Measurements from ENCODE around the gene SPRY2. TPM values are rescaled to one million over a fixed set of nuclear protein-coding genes. Genes with fewer than 3 reads are reported as not detected.

The SPRY2 gene
- total RNA-seq, 1 donor from 2014 or later = 29.3 TPM

DNA sequence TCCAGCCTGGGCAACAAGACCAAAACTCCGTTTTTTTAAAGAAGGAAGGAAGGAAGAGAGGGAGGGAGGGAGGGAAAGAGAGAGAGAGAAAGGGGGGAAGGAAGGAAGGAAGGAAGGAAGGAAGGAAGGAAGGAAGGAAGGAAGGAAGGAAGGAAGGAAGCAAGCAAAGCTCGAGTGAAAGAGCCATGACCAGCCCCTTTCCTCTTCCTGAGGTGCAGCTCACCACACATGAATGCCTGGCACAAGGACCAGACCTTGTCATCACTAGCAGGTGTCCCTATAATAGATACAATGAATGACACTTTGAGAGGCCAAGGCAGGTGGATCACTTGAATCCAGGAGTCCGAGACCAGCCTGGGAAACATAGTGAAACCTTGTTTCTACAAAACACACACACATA is 31.0 kb downstream of the SPRY2 start:
- DNase-seq = no peak
- TF ChIP-seq, protein P1, sequence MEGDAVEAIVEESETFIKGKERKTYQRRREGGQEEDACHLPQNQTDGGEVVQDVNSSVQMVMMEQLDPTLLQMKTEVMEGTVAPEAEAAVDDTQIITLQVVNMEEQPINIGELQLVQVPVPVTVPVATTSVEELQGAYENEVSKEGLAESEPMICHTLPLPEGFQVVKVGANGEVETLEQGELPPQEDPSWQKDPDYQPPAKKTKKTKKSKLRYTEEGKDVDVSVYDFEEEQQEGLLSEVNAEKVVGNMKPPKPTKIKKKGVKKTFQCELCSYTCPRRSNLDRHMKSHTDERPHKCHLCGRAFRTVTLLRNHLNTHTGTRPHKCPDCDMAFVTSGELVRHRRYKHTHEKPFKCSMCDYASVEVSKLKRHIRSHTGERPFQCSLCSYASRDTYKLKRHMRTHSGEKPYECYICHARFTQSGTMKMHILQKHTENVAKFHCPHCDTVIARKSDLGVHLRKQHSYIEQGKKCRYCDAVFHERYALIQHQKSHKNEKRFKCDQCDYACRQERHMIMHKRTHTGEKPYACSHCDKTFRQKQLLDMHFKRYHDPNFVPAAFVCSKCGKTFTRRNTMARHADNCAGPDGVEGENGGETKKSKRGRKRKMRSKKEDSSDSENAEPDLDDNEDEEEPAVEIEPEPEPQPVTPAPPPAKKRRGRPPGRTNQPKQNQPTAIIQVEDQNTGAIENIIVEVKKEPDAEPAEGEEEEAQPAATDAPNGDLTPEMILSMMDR (IDR thresholded peaks at IDR 0.05; ENCODE audit: partially characterized antibody, unreplicated experiment) = no peak
- no peaks in the 10 kb centered on the region for H3K36me3 Mint-ChIP-seq (ENCODE audit: unreplicated experiment)
- no peaks in the 10 kb centered on the region for H3K9me3 Mint-ChIP-seq (ENCODE audit: unreplicated experiment)
- H3K27me3 Mint-ChIP-seq (ENCODE audit: unreplicated experiment) = no peaks in the 10 kb centered on the region
- H3K4me1 Mint-ChIP-seq (ENCODE audit: low read depth, unreplicated experiment) = no peaks in the 10 kb centered on the region
- no peak overlapping the region for H3K27ac Mint-ChIP-seq (ENCODE audit: unreplicated experiment)
- H3K4me3 Mint-ChIP-seq (ENCODE audit: unreplicated experiment) = no peak overlapping the region

DNA sequence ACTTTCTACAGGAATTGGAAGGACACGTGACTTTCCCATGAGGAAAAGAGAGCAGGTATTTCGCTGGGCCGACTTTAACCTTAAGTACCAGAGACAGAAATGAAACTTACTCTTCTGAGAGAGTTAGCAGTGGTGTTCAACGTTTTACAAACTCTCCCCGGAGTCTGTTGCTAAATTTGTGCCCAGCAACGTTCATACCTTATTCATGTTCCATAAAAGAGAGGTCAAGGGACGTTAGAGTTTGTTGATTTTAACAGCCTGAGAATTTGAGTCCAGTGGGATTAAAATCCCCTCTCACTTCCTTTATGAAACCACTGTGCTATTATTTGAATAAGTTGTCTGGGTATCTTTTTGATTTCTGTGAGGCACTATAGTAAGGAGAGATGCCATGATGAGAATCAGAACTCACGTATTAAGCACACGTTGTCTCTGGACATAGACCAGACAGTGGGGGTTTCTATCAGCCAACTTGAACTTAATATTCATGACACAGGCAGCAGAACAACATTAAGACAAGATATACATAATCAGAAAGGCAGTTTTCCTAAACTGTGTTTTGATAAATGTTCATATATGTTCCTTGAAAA is 33.4 kb downstream of the SPRY2 start:
- H3K4me3 Mint-ChIP-seq (ENCODE audit: unreplicated experiment) = no peak overlapping the region
- H3K27ac Mint-ChIP-seq (ENCODE audit: unreplicated experiment) = no peak overlapping the region
- peaks cover 1% of the 10 kb centered on the region for H3K27me3 Mint-ChIP-seq (ENCODE audit: unreplicated experiment)
- H3K9me3 Mint-ChIP-seq (ENCODE audit: unreplicated experiment) = no peaks in the 10 kb centered on the region
- DNase-seq = no peak
- H3K4me1 Mint-ChIP-seq (ENCODE audit: low read depth, unreplicated experiment) = peaks cover 1% of the 10 kb centered on the region
- no peaks in the 10 kb centered on the region for H3K36me3 Mint-ChIP-seq (ENCODE audit: unreplicated experiment)
- TF ChIP-seq, protein P1 (IDR thresholded peaks at IDR 0.05; ENCODE audit: partially characterized antibody, unreplicated experiment) = no peak

DNA sequence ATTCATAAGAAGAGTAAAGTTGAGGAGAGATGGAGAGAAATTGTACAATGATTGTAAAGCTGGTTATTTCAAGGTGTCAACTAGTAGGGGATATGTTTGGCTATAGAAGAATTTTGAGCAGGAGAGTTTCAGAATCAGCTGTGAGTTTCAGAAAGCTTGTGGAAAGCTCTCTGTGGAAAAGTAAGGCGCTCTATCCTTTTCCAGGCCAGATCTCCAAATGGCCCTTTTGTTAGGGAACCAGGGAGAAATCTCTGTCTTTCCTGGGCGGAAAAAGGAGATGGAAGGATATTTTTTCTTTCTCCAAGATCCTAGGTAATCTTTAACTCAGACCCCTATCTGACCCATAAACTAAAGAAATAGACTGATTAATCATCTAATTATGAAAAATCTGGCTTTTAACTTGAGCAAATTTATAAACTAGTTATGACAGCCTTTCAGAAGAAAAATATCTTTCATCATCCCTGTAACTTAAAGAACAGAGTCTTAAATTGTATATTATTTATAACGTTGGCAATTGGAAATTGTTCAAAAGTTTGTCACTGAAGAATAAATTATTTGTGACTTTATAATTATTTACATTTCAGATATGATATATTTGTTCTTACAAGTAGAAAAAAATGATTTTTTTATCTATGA is 34.5 kb downstream of the SPRY2 start:
- H3K27me3 Mint-ChIP-seq (ENCODE audit: unreplicated experiment) = peaks cover 1% of the 10 kb centered on the region
- H3K9me3 Mint-ChIP-seq (ENCODE audit: unreplicated experiment) = no peaks in the 10 kb centered on the region
- TF ChIP-seq, protein P1 (IDR thresholded peaks at IDR 0.05; ENCODE audit: partially characterized antibody, unreplicated experiment) = no peak

DNA sequence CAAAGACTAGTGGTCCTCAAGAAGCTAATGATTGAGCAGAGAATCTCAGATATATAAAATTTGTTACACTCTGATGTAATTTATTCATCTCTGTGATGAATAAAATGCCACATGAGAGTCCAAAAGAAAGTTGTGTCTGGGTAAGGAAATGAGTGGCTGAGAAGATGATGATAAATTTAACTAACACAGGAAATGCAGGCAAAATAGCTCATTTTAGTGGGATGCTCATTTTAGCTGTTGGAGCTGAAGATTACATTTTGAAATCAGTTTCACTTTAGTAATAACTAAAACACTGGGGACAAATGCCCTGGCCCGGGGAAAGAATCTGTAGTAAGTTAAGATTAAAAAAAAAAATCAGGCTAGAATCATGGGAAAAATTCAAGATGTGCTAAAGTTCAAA is 35.2 kb downstream of the SPRY2 start:
- TF ChIP-seq, protein P1 (IDR thresholded peaks at IDR 0.05; ENCODE audit: partially characterized antibody, unreplicated experiment) = no peak
- Mint-ChIP-seq H3K27me3 (ENCODE audit: unreplicated experiment) (peaks cover 1% of the 10 kb centered on the region), H3K27ac (ENCODE audit: unreplicated experiment) (no peak overlapping the region), H3K9me3 (ENCODE audit: unreplicated experiment) (no peaks in the 10 kb centered on the region), H3K4me1 (ENCODE audit: low read depth, unreplicated experiment) (peaks cover 1% of the 10 kb centered on the region), H3K4me3 (ENCODE audit: unreplicated experiment) (no peak overlapping the region), H3K36me3 (ENCODE audit: unreplicated experiment) (no peaks in the 10 kb centered on the region)
- DNase-seq = no peak

More for the DNA sequence above, 34.5 kb downstream of the SPRY2 start:
- H3K27ac Mint-ChIP-seq (ENCODE audit: unreplicated experiment) = no peak overlapping the region
- no peak for DNase-seq
- no peaks in the 10 kb centered on the region for H3K36me3 Mint-ChIP-seq (ENCODE audit: unreplicated experiment)
- H3K4me1 Mint-ChIP-seq (ENCODE audit: low read depth, unreplicated experiment) = peaks cover 1% of the 10 kb centered on the region
- H3K4me3 Mint-ChIP-seq (ENCODE audit: unreplicated experiment) = no peak overlapping the region

DNA sequence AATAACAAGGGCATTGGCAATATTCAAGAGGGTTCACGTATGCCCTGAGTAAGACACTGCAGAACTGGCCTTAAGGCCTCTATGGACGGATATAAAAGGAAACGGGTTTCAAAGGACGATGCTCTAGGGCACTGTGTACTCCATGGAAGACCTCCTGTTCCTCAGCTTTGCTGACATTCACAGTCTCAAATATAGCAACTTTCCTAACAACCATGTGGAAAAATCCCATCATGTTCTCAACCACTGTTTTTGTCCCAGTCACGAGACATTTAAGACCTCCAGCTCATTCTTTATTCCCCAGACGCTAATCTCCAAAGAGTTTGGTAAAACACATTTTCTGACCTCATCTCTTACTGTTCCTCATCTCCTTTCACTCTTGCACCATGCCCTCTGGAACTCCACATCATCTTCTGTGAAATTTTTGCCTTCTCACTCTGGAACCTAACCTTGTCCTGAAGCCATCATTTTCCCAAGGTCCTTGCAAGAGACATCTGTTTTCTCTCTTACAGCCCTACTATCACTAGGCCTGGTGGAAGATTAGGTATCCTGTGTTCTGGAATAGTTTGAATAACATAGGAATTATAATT is 37.6 kb downstream of the SPRY2 start:
- H3K27me3 Mint-ChIP-seq (ENCODE audit: unreplicated experiment) = peaks cover 1% of the 10 kb centered on the region
- DNase-seq = no peak
- H3K4me3 Mint-ChIP-seq (ENCODE audit: unreplicated experiment) = no peak overlapping the region
- H3K4me1 Mint-ChIP-seq (ENCODE audit: low read depth, unreplicated experiment) = peaks cover 1% of the 10 kb centered on the region
- TF ChIP-seq, protein P1 (IDR thresholded peaks at IDR 0.05; ENCODE audit: partially characterized antibody, unreplicated experiment) = no peak
- no peak overlapping the region for H3K27ac Mint-ChIP-seq (ENCODE audit: unreplicated experiment)
- H3K36me3 Mint-ChIP-seq (ENCODE audit: unreplicated experiment) = no peaks in the 10 kb centered on the region
- H3K9me3 Mint-ChIP-seq (ENCODE audit: unreplicated experiment) = no peaks in the 10 kb centered on the region

Data from glutamatergic neuron (in vitro differentiated cells).